Activated T-helper 17 cell treated with anti-CD3 and anti-CD28 coated beads, Interleukin-2, amount 50 U/mL, for 72 hours (primary cell): ENCODE data around the gene IL17RB. TPM values are rescaled to one million over a fixed set of nuclear protein-coding genes. Genes with fewer than 3 reads are reported as not detected.

Source experiments
- ATAC-seq: fragments of 150-1000 bp; cut with Tn5 transposase; replicated peaks from 2 replicates; pipeline ENCODE4 v1.10.0; 2021; ENCODE audit warnings: mild to moderate bottlenecking, moderate library complexity
- H3K27ac Mint-ChIP-seq: one replicate; pipeline ENCODE4 v1.8.0; 2022; ENCODE audit warnings: mixed read lengths
- H3K27me3 Mint-ChIP-seq: one replicate; pipeline ENCODE4 v1.8.0; 2022; ENCODE audit warnings: mixed read lengths
- H3K36me3 Mint-ChIP-seq: one replicate; pipeline ENCODE4 v1.8.0; 2022; ENCODE audit warnings: low read depth, mild to moderate bottlenecking, mixed read lengths
- H3K4me1 Mint-ChIP-seq: one replicate; pipeline ENCODE4 v1.8.0; 2022; ENCODE audit warnings: mixed read lengths
- H3K4me3 Mint-ChIP-seq: one replicate; pipeline ENCODE4 v1.8.0; 2022; ENCODE audit warnings: mild to moderate bottlenecking, mixed read lengths
- H3K9me3 Mint-ChIP-seq: one replicate; pipeline ENCODE4 v1.8.0; 2022; ENCODE audit warnings: mixed read lengths
- total RNA-seq, 2 donors: library from RNA; stranded (reverse); gene quantifications; one replicate each; pipeline ENCODE4 v1.2.3, GENCODE V29; 2022

IL17RB gene
- total RNA-seq, 2 donors from 2014 or later: 1.8 to 2.6 TPM

- Mint-ChIP-seq H3K36me3 (no peaks in the 10 kb centered on the region), H3K4me1 (no peaks in the 10 kb centered on the region), H3K4me3 (no peak overlapping the region), H3K27ac (no peak overlapping the region), H3K9me3 (no peaks in the 10 kb centered on the region), H3K27me3 (no peaks in the 10 kb centered on the region)
- ATAC-seq: no peak
Observed at GRCh38 chr3:53819163-53819868, 27.1 kb upstream of the IL17RB start.

GRCh38 chr3:53820084-53820483, 26.3 kb upstream of the IL17RB start:
- H3K36me3 Mint-ChIP-seq: no peaks in the 10 kb centered on the region

GRCh38 chr3:53820756-53821580, 25.4 kb upstream of the IL17RB start:
- Mint-ChIP-seq H3K36me3 (no peaks in the 10 kb centered on the region), H3K4me3 (no peak overlapping the region), H3K4me1 (no peaks in the 10 kb centered on the region), H3K27ac (no peak overlapping the region), H3K9me3 (no peaks in the 10 kb centered on the region), H3K27me3 (no peaks in the 10 kb centered on the region)
- no peak for ATAC-seq

More at GRCh38 chr3:53820084-53820483, 26.3 kb upstream of the IL17RB start:
- Mint-ChIP-seq H3K27me3 (no peaks in the 10 kb centered on the region), H3K4me3 (no peak overlapping the region), H3K27ac (no peak overlapping the region), H3K4me1 (no peaks in the 10 kb centered on the region), H3K9me3 (no peaks in the 10 kb centered on the region)
- ATAC-seq: no peak

- Mint-ChIP-seq H3K4me3 (no peak overlapping the region), H3K9me3 (no peaks in the 10 kb centered on the region), H3K36me3 (no peaks in the 10 kb centered on the region), H3K4me1 (no peaks in the 10 kb centered on the region), H3K27me3 (no peaks in the 10 kb centered on the region), H3K27ac (no peak overlapping the region)
- ATAC-seq: no peak
Observed at GRCh38 chr3:53821631-53822121, 24.7 kb upstream of the IL17RB start.

DNA sequence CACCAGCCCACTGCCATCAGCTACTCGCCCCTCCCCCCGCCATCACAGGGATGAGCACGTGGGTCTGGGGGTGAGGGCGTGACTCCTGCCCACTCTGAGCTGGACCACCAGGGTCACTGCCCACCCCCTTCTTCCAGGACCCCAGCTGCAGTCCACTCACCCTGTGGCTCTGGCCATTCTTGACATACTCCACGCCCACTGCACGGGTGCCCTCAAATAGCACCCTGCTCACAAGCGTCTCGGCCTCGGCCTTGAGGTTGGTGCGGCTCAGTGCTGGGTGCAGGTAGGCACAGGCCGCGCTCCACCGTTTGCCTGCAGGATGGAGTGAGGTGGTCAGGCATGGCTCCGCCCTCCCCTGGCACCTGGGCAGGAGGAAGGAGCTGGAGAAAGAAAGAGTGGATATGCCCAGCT, 24.0 kb upstream of the IL17RB start:
- no peaks in the 10 kb centered on the region for H3K36me3 Mint-ChIP-seq
- H3K27me3 Mint-ChIP-seq: no peaks in the 10 kb centered on the region
- no peaks in the 10 kb centered on the region for H3K4me1 Mint-ChIP-seq
- H3K27ac Mint-ChIP-seq: no peak overlapping the region
- H3K4me3 Mint-ChIP-seq: no peak overlapping the region
- H3K9me3 Mint-ChIP-seq: no peaks in the 10 kb centered on the region
- ATAC-seq: no peak

- no peaks in the 10 kb centered on the region for H3K9me3 Mint-ChIP-seq
- H3K36me3 Mint-ChIP-seq: no peaks in the 10 kb centered on the region
- no peaks in the 10 kb centered on the region for H3K27me3 Mint-ChIP-seq
- no peak for ATAC-seq
- H3K4me1 Mint-ChIP-seq: no peaks in the 10 kb centered on the region
- no peak overlapping the region for H3K27ac Mint-ChIP-seq
- no peak overlapping the region for H3K4me3 Mint-ChIP-seq
Observed at GRCh38 chr3:53823026-53823955, 23.1 kb upstream of the IL17RB start.

GRCh38 chr3:53823956-53824657, 22.3 kb upstream of the IL17RB start:
- H3K27ac Mint-ChIP-seq: no peak overlapping the region
- H3K4me3 Mint-ChIP-seq: no peak overlapping the region
- H3K4me1 Mint-ChIP-seq: no peaks in the 10 kb centered on the region
- H3K9me3 Mint-ChIP-seq: no peaks in the 10 kb centered on the region
- no peak for ATAC-seq
- H3K27me3 Mint-ChIP-seq: no peaks in the 10 kb centered on the region
- H3K36me3 Mint-ChIP-seq: no peaks in the 10 kb centered on the region

DNA sequence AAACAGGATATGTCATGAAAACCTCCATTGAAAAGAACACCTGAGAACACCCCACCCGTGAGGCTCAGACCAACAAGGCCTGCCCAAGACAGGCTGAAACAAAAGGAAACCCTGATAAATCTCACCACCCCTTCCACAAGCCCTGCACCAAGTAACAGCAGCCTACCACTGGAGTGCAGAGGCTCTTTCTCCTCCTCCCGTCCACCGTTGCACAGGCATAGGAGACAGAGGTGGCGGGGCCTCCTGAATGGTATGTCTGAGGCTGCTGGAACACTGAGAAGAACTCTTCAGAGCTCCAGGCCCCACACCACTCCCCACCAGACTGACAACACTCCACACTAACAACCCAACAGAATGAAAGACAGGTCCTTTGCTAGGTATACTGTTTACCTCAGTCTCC, 21.6 kb upstream of the IL17RB start:
- no peaks in the 10 kb centered on the region for H3K36me3 Mint-ChIP-seq
- no peaks in the 10 kb centered on the region for H3K9me3 Mint-ChIP-seq
- H3K4me3 Mint-ChIP-seq: no peak overlapping the region
- H3K27ac Mint-ChIP-seq: no peak overlapping the region
- no peak for ATAC-seq
- H3K27me3 Mint-ChIP-seq: no peaks in the 10 kb centered on the region
- H3K4me1 Mint-ChIP-seq: no peaks in the 10 kb centered on the region

GRCh38 chr3:53826048-53826447, 20.3 kb upstream of the IL17RB start:
- Mint-ChIP-seq H3K27me3 (no peaks in the 10 kb centered on the region), H3K27ac (no peak overlapping the region), H3K4me1 (no peaks in the 10 kb centered on the region), H3K4me3 (no peak overlapping the region), H3K36me3 (no peaks in the 10 kb centered on the region), H3K9me3 (no peaks in the 10 kb centered on the region)
- ATAC-seq: no peak

- Mint-ChIP-seq H3K27me3 (no peaks in the 10 kb centered on the region), H3K4me3 (no peak overlapping the region), H3K27ac (no peak overlapping the region), H3K36me3 (no peaks in the 10 kb centered on the region), H3K9me3 (no peaks in the 10 kb centered on the region), H3K4me1 (no peaks in the 10 kb centered on the region)
- ATAC-seq: no peak
Observed at GRCh38 chr3:53828581-53828980, 17.8 kb upstream of the IL17RB start.

DNA sequence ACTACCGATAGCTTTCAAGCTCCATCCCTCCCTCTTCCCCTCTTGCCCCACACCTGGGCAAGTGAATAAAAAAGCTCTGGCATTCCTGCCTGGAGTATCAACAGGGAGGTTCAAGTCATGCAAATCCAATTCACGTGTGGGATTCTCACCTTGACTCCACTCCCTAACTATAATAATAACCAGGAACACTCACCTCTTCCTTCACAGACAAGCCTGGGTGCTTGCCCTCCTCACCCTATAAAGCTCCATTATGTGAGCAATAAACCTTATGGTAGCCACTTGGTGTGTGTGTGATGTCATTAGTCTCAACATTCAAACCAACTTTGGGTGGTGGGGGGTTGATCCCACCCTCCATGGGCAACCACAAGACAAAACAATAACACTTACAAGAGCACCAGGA, 16.8 kb upstream of the IL17RB start:
- no peaks in the 10 kb centered on the region for H3K9me3 Mint-ChIP-seq
- no peak for ATAC-seq
- H3K4me3 Mint-ChIP-seq: no peak overlapping the region
- no peaks in the 10 kb centered on the region for H3K36me3 Mint-ChIP-seq
- H3K4me1 Mint-ChIP-seq: no peaks in the 10 kb centered on the region
- no peak overlapping the region for H3K27ac Mint-ChIP-seq
- H3K27me3 Mint-ChIP-seq: no peaks in the 10 kb centered on the region

DNA sequence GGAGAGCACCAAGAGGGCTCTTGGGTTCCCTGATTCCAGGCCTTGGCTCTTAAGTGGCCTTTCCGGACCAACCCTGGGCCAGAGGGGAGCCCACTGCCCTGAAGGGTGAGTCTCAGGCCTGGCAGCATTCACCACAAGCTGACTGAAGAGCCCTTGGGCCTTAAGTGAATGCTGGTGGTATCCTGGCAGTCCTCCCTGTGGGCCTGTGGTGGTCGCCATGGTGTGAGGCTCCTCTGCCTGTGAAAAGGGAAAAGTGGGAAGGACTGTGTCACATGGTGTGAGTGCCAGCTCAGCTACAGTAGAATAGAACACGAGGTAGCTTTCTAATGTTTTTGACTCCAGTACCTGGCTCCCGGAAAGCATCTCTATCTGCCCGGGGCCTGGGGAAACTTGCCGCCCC, 15.4 kb upstream of the IL17RB start:
- Mint-ChIP-seq H3K4me3 (no peak overlapping the region), H3K4me1 (no peaks in the 10 kb centered on the region), H3K27me3 (no peaks in the 10 kb centered on the region), H3K27ac (no peak overlapping the region), H3K36me3 (no peaks in the 10 kb centered on the region), H3K9me3 (no peaks in the 10 kb centered on the region)
- no peak for ATAC-seq

DNA sequence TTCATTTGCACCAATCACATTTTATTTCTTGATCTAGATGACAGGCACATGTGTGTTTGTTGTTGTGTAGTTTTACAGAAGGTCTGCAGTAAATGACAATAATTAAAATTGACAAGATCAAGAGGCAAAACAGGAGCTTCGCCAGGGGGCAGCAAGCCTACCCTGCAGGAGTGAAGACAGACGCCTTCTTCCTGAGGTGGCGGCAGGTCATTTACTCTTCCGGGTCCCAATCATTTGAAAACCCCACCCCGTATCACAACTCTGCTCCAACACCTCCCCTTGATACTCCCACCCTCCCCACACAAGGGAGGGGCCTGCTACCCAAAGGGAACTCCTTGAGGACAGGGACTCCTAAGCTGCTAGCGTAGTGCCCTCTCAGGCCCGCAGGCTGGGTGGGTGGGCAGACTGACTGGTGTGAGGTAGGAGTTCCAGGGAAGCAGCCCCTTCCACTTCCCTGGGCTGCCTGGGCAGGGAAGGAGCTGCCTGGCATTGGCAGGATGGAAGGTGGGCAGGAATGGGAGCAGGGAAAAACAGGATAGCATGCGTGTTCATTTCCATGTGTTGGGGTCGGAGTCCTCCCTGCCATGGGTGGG, 13.2 kb upstream of the IL17RB start:
- no peaks in the 10 kb centered on the region for H3K27me3 Mint-ChIP-seq
- ATAC-seq: no peak
- no peak overlapping the region for H3K27ac Mint-ChIP-seq

More for the DNA sequence above, 13.2 kb upstream of the IL17RB start:
- no peak overlapping the region for H3K4me3 Mint-ChIP-seq
- no peaks in the 10 kb centered on the region for H3K36me3 Mint-ChIP-seq
- no peaks in the 10 kb centered on the region for H3K4me1 Mint-ChIP-seq
- no peaks in the 10 kb centered on the region for H3K9me3 Mint-ChIP-seq
